NCI-H2171 treated with DMSO at 0.1 percent for 48 hours (cell line): Measurements from ENCODE around the gene PPFIA2.

Experiments used
- DNase-seq: peaks from one replicate; lab custom pipeline; 2025; lab: John Stamatoyannopoulos, UW

The PPFIA2 gene

GRCh38 chr12:81354327-81354932, 404.7 kb downstream of the PPFIA2 start:
- DNase-seq = no peak

- no peak for DNase-seq
Measured at GRCh38 chr12:81350309-81350708, 408.8 kb downstream of the PPFIA2 start.

- DNase-seq = no peak
Measured at GRCh38 chr12:81347404-81347803, 411.7 kb downstream of the PPFIA2 start.

- no peak for DNase-seq
Measured at GRCh38 chr12:81340910-81341309, 418.2 kb downstream of the PPFIA2 start.

- no peak for DNase-seq
Measured at GRCh38 chr12:81339071-81339470, 420.1 kb downstream of the PPFIA2 start.

GRCh38 chr12:81337886-81338285, 421.3 kb downstream of the PPFIA2 start:
- DNase-seq = no peak

- no peak for DNase-seq
Measured at GRCh38 chr12:81333812-81334211, 425.3 kb downstream of the PPFIA2 start.

- peak; percentile 84 for DNase-seq
Measured at GRCh38 chr12:81332054-81332453, 427.1 kb downstream of the PPFIA2 start.

- DNase-seq = no peak
Measured at GRCh38 chr12:81330480-81330879, 428.7 kb downstream of the PPFIA2 start.

GRCh38 chr12:81329085-81329484, 430.1 kb downstream of the PPFIA2 start:
- DNase-seq = peak; percentile 42

- no peak for DNase-seq
Measured at GRCh38 chr12:81327425-81327824, 431.7 kb downstream of the PPFIA2 start.

GRCh38 chr12:81325086-81325485, 434.1 kb downstream of the PPFIA2 start:
- no peak for DNase-seq

GRCh38 chr12:81314903-81315531, 444.1 kb downstream of the PPFIA2 start:
- DNase-seq = no peak

- DNase-seq = no peak
Measured at GRCh38 chr12:81303935-81304334, 455.2 kb downstream of the PPFIA2 start.

GRCh38 chr12:81300454-81300853, 458.7 kb downstream of the PPFIA2 start:
- no peak for DNase-seq

GRCh38 chr12:81297601-81298000, 461.5 kb downstream of the PPFIA2 start:
- peak; percentile 21 for DNase-seq

- DNase-seq = peak; percentile 59
Measured at GRCh38 chr12:81296556-81297305, 462.4 kb downstream of the PPFIA2 start.

- no peak for DNase-seq
Measured at GRCh38 chr12:81295251-81295650, 463.9 kb downstream of the PPFIA2 start.

GRCh38 chr12:81294325-81295190, 464.6 kb downstream of the PPFIA2 start:
- no peak for DNase-seq

GRCh38 chr12:81288651-81289050, 470.5 kb downstream of the PPFIA2 start:
- no peak for DNase-seq

GRCh38 chr12:81284137-81284536, 475.0 kb downstream of the PPFIA2 start:
- DNase-seq = no peak
